ENCODE measurements around the gene FAIM.
"Not testable (repeated sequence)": the region's sequence is repeated elsewhere in the genome, so short reads cannot be mapped to it uniquely, and the experiment has no call there.

FAIM gene

DNA sequence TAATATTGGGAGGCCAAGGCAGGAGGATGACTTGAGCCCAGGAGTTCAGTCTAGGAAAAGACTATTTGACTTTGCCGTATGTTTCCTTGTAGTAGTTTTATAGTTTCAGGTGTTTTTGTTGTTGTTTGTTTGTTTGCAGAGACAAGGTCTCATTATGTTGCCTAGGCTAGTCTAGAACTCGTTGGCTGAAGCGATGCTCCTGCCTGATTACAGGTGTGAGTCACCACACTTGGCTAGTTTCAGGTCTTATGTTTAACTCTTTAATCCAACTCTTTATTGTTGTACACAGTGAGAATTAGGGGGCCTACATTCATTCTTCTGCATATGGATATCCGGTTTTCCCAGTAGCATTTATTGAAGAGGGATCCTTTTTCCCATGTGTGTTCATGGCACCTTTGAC is 32.0 kb downstream of the FAIM start:
- H3K4me3 Mint-ChIP-seq = no peak overlapping the region
- H3K27me3 Mint-ChIP-seq = no peaks in the 10 kb centered on the region
- H3K27ac Mint-ChIP-seq = no peak overlapping the region
- peaks cover 7% of the 10 kb centered on the region for H3K36me3 Mint-ChIP-seq (ENCODE audit: low read depth)
- H3K4me1 Mint-ChIP-seq (ENCODE audit: low read depth) = no peaks in the 10 kb centered on the region
- peaks cover 32% of the 10 kb centered on the region for H3K9me3 Mint-ChIP-seq

DNA sequence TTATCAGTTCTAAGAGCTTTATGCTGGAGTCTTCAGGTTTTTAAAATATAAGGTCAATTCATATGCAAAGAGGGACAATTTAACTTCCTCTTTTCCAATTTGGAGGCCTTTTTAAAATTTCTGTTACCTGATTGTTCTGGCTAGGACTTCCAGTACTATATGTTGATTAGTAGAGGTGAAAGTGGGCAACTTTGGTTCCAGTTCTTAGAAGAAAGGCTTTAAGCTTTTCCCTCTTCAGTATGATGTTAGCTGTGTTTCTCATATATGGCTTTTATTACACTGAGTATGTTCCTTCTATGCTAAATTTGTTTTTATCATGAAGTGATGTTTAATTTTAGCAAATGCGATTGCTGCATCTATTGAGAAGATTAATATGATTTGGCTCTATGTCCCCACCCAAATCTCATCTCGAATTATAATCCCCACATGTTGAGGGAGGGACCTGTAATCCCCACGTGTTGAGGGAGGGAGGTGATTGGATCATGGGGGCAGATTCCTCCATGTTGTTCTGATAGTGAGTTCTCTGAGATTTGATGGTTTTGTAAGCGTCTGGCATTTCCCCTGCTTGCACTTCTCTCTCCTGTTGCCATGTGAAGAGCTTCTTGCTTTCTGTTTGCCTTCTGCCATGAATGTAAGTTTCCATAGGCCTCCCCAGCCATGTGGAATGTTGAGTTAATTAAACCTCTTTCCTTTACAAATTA is 33.8 kb downstream of the FAIM start:
- H3K27me3 Mint-ChIP-seq = no peaks in the 10 kb centered on the region
- H3K4me1 Mint-ChIP-seq (ENCODE audit: low read depth) = no peaks in the 10 kb centered on the region
- H3K36me3 Mint-ChIP-seq (ENCODE audit: low read depth) = peaks cover 10% of the 10 kb centered on the region
- peaks cover 42% of the 10 kb centered on the region for H3K9me3 Mint-ChIP-seq
- no peak overlapping the region for H3K4me3 Mint-ChIP-seq
- H3K27ac Mint-ChIP-seq = no peak overlapping the region

DNA sequence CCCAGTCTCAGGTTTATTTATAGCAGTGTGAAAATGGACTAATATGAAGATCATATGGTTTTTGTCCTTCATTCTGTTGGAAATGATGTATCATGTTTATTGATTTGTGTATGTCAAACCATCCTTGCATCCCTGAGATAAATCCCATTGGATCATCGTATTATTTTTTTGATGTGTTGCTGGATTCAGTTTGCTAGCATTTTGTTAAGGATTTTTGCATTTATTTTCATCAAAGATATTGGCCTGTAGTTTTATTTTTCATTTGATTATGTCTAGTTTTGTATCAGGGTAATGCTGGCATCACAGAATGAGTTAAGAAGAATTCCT is 34.3 kb downstream of the FAIM start:
- no peaks in the 10 kb centered on the region for H3K27me3 Mint-ChIP-seq
- no peaks in the 10 kb centered on the region for H3K4me1 Mint-ChIP-seq (ENCODE audit: low read depth)
- H3K4me3 Mint-ChIP-seq = no peak overlapping the region
- no peak overlapping the region for H3K27ac Mint-ChIP-seq
- peaks cover 42% of the 10 kb centered on the region for H3K9me3 Mint-ChIP-seq
- peaks cover 14% of the 10 kb centered on the region for H3K36me3 Mint-ChIP-seq (ENCODE audit: low read depth)

DNA sequence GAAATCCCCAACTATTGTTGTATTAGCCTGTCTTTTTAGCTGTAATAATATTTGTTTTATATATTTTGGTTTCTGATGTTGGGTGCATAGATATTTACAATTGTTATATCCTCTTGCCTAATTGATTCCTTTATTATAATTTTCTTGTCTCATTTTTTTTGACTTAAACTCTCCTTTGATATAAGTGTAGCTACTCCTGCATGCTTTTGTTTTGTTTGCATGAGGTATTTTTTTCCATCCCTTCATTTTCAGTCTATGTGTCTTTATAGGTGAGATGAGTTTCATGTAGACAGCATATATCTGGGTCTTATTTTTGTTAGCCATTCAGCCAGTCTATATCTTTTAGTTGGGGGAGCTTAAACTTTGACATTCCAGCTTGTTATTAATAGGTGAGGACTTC is 37.4 kb downstream of the FAIM start:
- no peaks in the 10 kb centered on the region for H3K27me3 Mint-ChIP-seq
- H3K4me1 Mint-ChIP-seq (ENCODE audit: low read depth) = no peaks in the 10 kb centered on the region
- peaks cover 45% of the 10 kb centered on the region for H3K9me3 Mint-ChIP-seq
- H3K27ac Mint-ChIP-seq = no peak overlapping the region
- peaks cover 40% of the 10 kb centered on the region for H3K36me3 Mint-ChIP-seq (ENCODE audit: low read depth)
- H3K4me3 Mint-ChIP-seq = no peak overlapping the region

DNA sequence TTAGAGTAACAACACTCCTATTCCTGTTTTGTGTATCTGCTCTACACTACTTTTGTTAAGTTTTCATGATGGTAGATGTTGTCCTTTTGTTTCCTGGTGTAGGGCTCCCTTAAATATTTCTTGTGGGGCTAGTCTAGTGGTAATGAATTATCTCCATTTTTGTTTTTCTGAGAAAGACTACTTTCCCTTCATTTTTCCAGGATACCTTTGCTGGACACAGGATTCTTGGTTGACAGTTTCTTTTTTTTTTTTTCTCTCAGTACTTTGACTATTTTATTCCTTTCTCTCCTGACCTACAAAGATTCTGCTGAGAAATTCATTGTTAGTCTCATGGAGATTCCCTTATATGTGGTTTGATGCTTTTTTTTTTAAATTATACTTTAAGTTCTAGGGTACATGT is 37.9 kb downstream of the FAIM start:
- no peak overlapping the region for H3K27ac Mint-ChIP-seq
- H3K36me3 Mint-ChIP-seq (ENCODE audit: low read depth) = peaks cover 45% of the 10 kb centered on the region
- H3K4me1 Mint-ChIP-seq (ENCODE audit: low read depth) = no peaks in the 10 kb centered on the region
- H3K4me3 Mint-ChIP-seq = no peak overlapping the region
- H3K9me3 Mint-ChIP-seq = peaks cover 45% of the 10 kb centered on the region
- H3K27me3 Mint-ChIP-seq = no peaks in the 10 kb centered on the region

DNA sequence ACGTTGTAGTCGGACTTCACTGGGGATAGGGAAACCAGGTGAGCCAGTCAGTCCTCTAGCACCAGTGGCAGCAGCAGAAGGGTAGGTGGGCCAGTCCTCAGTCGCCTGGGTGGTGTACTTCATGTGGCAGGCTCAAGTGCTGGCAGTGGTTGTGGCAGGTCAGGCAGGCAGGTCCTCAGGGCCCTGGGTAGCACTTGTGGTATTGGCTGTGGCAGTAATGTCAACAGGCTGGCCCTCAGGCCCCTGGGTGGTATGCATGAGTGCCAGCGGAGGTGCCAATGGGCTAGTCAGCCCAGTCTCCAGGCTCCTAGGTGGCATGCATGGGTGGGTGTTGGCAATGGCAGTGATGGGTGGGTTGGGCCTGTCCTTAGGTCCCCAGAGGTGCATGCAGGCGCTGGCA is 40.6 kb downstream of the FAIM start:
- H3K36me3 Mint-ChIP-seq (ENCODE audit: low read depth) = peaks cover 54% of the 10 kb centered on the region
- H3K27ac Mint-ChIP-seq = no peak overlapping the region
- H3K27me3 Mint-ChIP-seq = no peaks in the 10 kb centered on the region
- peaks cover 31% of the 10 kb centered on the region for H3K9me3 Mint-ChIP-seq
- no peaks in the 10 kb centered on the region for H3K4me1 Mint-ChIP-seq (ENCODE audit: low read depth)
- no peak overlapping the region for H3K4me3 Mint-ChIP-seq

DNA sequence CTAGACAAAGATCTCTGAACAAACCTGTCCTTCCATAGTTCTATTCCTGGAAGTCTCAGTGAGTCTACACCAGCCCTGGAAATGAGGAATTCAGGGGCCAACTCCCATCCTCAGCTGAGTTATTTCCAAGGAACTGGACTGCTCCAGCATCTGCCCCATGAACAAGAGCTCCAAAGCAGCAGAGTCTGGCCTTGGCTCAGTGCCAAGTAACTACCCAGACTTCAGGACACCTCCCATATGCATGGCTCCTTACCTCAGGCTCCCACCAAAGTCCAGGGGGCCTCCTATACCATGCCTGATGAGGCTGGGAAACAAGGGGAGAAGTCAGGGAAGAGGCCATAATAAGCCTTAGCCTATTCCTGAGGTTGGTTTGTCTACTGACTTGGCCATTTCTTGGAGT is 45.0 kb downstream of the FAIM start:
- peaks cover 61% of the 10 kb centered on the region for H3K36me3 Mint-ChIP-seq (ENCODE audit: low read depth)
- H3K4me3 Mint-ChIP-seq = no peak overlapping the region
- no peak overlapping the region for H3K27ac Mint-ChIP-seq
- peaks cover 9% of the 10 kb centered on the region for H3K9me3 Mint-ChIP-seq
- H3K4me1 Mint-ChIP-seq (ENCODE audit: low read depth) = no peaks in the 10 kb centered on the region
- H3K27me3 Mint-ChIP-seq = no peaks in the 10 kb centered on the region

DNA sequence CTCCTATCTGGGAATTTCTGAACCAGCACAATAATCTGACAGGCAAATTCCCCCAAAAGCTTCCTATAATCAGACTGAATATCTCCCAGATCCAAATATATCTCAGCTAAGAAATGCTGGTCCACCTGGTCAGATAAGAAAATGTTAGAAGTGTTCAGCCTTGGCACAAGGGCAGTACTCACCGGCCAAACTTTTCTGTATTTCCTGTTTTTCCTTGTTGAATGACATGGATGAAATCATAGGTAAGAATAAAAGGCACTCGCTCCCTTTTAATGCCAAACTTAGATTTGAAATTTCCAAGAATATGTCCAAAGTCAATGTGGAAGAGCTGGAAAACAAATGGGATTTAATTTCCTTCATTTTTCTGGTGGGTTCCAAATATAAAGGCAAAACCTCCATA is 48.9 kb downstream of the FAIM start:
- H3K27ac Mint-ChIP-seq = no peak overlapping the region
- H3K36me3 Mint-ChIP-seq (ENCODE audit: low read depth) = peaks cover 43% of the 10 kb centered on the region
- no peaks in the 10 kb centered on the region for H3K27me3 Mint-ChIP-seq
- no peak overlapping the region for H3K4me3 Mint-ChIP-seq
- H3K4me1 Mint-ChIP-seq (ENCODE audit: low read depth) = no peaks in the 10 kb centered on the region
- H3K9me3 Mint-ChIP-seq = no peaks in the 10 kb centered on the region

DNA sequence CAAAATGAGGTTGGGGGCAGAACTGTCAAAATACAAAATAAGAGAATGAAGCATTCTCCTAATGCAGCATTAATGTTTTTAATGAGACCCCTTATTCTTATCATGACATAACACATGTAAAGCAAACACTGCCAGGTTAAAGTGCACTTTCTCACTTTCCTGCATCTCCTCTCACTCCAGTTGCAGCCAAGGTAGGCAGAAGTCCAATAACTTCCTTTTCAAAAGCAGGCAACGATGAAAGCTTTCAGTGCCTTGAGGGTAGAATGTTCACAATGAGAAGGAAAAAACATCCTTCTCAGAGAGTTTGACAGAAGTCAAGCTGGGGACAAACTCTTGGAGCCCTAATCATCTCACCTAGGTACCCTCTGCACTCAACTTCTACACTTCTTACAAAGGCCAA is 59.5 kb downstream of the FAIM start:
- no peak overlapping the region for H3K27ac Mint-ChIP-seq
- H3K27me3 Mint-ChIP-seq = no peaks in the 10 kb centered on the region
- H3K4me3 Mint-ChIP-seq = no peak overlapping the region
- no peaks in the 10 kb centered on the region for H3K9me3 Mint-ChIP-seq
- peaks cover 40% of the 10 kb centered on the region for H3K36me3 Mint-ChIP-seq (ENCODE audit: low read depth)
- no peaks in the 10 kb centered on the region for H3K4me1 Mint-ChIP-seq (ENCODE audit: low read depth)

DNA sequence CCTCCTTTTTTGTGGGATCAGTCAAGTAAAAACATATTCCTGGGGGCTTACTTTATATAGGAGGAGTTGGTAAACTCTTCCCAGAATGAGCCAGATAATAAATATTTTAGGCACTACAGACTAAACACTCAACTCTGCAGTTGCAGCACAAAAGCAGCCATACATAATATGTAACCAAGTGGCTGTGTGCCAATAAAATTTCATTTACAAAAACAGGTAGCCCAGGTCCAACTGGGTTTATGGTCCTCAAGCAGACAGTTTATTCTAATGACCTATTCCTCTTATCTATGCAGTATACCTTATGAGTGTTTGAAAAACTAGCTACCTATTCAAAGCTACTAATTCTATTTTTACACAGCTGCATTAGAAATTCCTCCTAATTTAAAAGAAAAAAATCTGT is 61.8 kb downstream of the FAIM start:
- Mint-ChIP-seq H3K36me3 (ENCODE audit: low read depth) (peaks cover 39% of the 10 kb centered on the region), H3K9me3 (peaks cover 6% of the 10 kb centered on the region), H3K27me3 (no peaks in the 10 kb centered on the region), H3K27ac (no peak overlapping the region), H3K4me1 (ENCODE audit: low read depth) (no peaks in the 10 kb centered on the region), H3K4me3 (no peak overlapping the region)

DNA sequence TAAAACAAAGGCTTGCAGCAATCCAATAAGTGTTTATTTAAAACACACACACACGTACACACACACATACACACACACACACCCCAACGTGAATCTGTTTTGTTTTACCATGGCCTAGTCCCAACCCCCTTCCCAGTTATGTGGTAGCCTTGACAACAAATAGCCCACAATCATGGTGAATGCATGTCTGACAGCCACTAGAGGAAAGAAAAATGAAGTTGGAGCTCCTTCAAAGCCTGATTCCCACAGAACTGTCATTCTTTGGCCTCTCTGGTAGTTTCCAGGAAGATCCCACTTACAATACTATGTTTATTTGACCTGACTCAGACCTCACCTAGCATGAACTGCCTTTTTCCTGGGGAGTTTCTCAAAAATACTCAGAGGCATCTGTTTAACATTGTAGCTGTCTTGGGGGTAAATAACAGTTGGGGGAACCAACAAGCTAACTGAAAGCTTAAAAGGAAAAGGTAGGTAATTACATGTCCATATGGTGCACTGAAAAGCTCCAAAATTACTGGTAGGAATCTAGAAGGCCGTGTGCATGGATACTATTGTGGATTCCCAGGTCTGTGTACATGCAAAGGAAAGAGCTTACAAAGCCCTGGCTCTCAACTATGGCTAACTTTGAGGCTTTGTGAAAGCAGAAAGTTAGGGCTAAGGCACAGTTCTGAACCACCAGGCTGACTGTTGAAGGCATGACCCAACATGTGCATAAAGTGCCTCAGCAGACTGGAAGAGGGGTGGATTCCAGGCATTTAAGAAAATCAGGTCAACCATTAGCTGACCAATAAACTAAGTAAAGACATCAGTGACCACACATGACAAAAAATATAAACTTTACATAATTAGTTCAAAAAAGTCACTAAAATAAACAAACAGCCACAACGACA is 65.3 kb downstream of the FAIM start:
- peaks cover 12% of the 10 kb centered on the region for H3K9me3 Mint-ChIP-seq
- H3K27ac Mint-ChIP-seq = no peak overlapping the region
- H3K36me3 Mint-ChIP-seq (ENCODE audit: low read depth) = peaks cover 54% of the 10 kb centered on the region
- no peak overlapping the region for H3K4me3 Mint-ChIP-seq
- H3K27me3 Mint-ChIP-seq = no peaks in the 10 kb centered on the region
- no peaks in the 10 kb centered on the region for H3K4me1 Mint-ChIP-seq (ENCODE audit: low read depth)

DNA sequence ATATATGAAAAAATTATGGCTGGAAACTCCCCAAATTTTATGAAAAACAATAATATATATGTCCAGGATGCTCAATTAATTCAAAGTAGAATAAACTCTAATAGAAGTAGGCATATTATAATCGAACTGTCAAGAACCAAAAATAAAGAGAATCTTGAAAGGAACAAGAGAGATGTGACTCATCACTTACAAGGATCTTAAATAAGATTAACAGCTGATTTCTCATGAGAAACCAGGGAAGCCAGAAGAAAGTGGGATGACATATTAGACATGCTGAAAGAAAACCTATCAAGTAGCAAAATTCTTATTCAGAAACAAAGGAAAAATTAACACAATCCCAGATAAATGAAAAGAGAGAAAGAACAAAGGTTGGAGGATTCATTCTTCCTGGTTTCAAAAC is 66.8 kb downstream of the FAIM start:
- Mint-ChIP-seq H3K4me3 (no peak overlapping the region), H3K27me3 (no peaks in the 10 kb centered on the region), H3K4me1 (ENCODE audit: low read depth) (no peaks in the 10 kb centered on the region), H3K9me3 (peaks cover 12% of the 10 kb centered on the region), H3K27ac (no peak overlapping the region), H3K36me3 (ENCODE audit: low read depth) (peaks cover 48% of the 10 kb centered on the region)

DNA sequence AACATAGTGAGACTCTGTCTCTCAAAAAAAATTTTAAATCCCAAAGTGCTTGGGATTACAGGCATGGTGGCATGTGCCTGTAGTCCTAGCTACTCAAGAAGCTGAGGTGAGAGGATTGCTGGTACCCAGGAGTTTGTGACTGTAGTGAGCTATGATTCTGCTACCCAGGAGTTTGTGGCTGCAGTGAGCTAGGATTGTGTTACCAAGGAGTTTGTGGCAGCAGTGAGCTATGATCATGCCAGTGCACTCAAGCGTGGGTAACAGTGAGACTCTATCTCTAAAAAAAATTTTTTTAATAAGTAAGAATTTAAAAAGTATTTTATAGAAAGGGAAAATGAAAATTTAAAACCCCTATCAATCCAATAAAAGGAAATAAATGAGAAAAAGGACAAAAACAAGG is 69.5 kb downstream of the FAIM start:
- H3K27me3 Mint-ChIP-seq = no peaks in the 10 kb centered on the region
- no peak overlapping the region for H3K27ac Mint-ChIP-seq
- peaks cover 12% of the 10 kb centered on the region for H3K9me3 Mint-ChIP-seq
- peaks cover 58% of the 10 kb centered on the region for H3K36me3 Mint-ChIP-seq (ENCODE audit: low read depth)
- H3K4me1 Mint-ChIP-seq (ENCODE audit: low read depth) = no peaks in the 10 kb centered on the region
- no peak overlapping the region for H3K4me3 Mint-ChIP-seq

DNA sequence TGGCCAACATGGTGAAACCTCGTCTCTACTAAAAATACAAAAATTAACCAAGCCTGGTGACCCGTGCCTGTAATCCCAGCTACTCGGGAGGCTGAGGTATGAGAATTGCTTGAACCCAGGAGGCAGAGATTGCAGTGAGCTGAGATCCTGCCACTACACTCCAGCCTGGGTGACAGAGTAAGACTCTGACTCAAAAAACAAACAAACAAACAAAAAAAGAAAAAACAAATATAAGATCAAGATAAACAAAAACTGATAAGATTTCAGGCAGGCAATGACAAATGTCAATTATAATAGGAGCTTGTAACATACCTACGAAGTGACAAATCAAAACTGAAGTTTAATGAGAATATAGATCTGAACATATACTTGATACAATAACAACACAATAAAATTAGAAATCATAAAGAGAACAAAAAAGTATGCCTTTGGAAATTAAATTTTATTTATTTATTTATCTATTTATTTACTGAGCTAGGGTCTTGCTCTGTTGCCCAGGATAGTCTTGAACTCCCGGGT is 70.4 kb downstream of the FAIM start:
- Mint-ChIP-seq H3K36me3 (ENCODE audit: low read depth) (peaks cover 55% of the 10 kb centered on the region), H3K27ac (no peak overlapping the region)

DNA sequence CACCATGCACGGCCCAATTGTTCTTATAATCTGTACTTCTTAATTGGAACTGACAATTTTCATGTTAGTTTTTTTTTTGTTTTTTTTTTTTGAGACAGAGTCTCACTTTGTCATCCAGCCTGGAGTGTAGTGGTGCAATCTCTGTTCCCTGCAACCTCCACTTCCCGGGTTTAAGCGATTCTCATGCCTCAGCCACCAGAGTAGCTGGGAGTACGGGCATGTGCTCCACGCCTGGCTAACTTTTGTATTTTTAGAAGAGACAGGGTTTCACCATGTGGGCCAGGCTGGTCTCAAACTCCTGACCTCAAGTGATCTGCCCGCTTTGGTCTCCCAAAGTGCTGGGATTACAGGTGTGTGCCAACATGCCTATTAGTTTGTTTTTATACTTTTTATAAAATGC is 72.4 kb downstream of the FAIM start:
- H3K27ac Mint-ChIP-seq; H3K4me3 Mint-ChIP-seq; H3K27me3 Mint-ChIP-seq; H3K9me3 Mint-ChIP-seq; H3K4me1 Mint-ChIP-seq (ENCODE audit: low read depth): not testable (repeated sequence)
- H3K36me3 Mint-ChIP-seq (ENCODE audit: low read depth) = peaks cover 35% of the 10 kb centered on the region

More for the DNA sequence above, 70.4 kb downstream of the FAIM start:
- Mint-ChIP-seq H3K9me3 (peaks cover 12% of the 10 kb centered on the region), H3K4me3 (no peak overlapping the region), H3K4me1 (ENCODE audit: low read depth) (no peaks in the 10 kb centered on the region), H3K27me3 (no peaks in the 10 kb centered on the region)
